Ascending aorta (tissue), 2 donors: Measurements from ENCODE around the gene MFGE8. TPM values are rescaled to one million over a fixed set of nuclear protein-coding genes. Genes with fewer than 3 reads are reported as not detected.

ENCODE experiments used
- DNase-seq, 2 donors: peaks; one replicate each; pipeline ENCODE4 v3.0.0-alpha.2; 2019; ENCODE audit warnings: low spot score in 2 of 2
- H3K27ac ChIP-seq, 2 donors: fragments of 200-600 bp; sonication (generic); one replicate each; pipeline ENCODE4 v1.5.1; 2016 to 2017; ENCODE audit warnings: mild to moderate bottlenecking in 1 of 2
- H3K27me3 ChIP-seq: fragments of 200-600 bp; sonication (generic); one replicate; pipeline ENCODE4 v1.5.1; 2017
- H3K36me3 ChIP-seq, 2 donors: fragments of 200-600 bp; sonication (generic); one replicate each; pipeline ENCODE4 v1.5.1; 2016
- H3K4me1 ChIP-seq, 2 donors: fragments of 200-600 bp; sonication (generic); one replicate each; pipeline ENCODE4 v1.5.1; 2016 to 2017; ENCODE audit warnings: mild to moderate bottlenecking in 1 of 2
- H3K4me3 ChIP-seq, 2 donors: fragments of 200-600 bp; sonication (generic); one replicate each; pipeline ENCODE4 v1.5.1; 2016 to 2017; ENCODE audit warnings: mild to moderate bottlenecking in 1 of 2
- H3K9me3 ChIP-seq, 2 donors: fragments of 200-600 bp; sonication (generic); one replicate each; pipeline ENCODE4 v1.5.1; 2016
- CTCF ChIP-seq, 3 experiments: fragments of 200-600 bp in 2 of 3; fragments of 450-650 bp in 1 of 3; sonication (generic) in 2 of 3; IDR thresholded peaks; one replicate each; pipeline ENCODE4 v1.5.1; 2016 to 2019; ENCODE audit warnings: antibody characterized with exemption in 3 of 3, mild to moderate bottlenecking in 1 of 3, moderate library complexity in 1 of 3
- intact Hi-C: fragments of 100-400 bp; cut with DNase I; formaldehyde crosslinking; loops from one replicate; pipeline ENCODE4 v1.15.1; 2023
- total RNA-seq: library from RNA; depleted of rRNA; stranded (reverse); fragments of >200 nt; gene quantifications from one replicate; pipeline ENCODE4 v1.1.0, GENCODE V29; 2016

Gene MFGE8
- total RNA-seq, 1 donor from 2014 or later = 1,738 TPM

DNA sequence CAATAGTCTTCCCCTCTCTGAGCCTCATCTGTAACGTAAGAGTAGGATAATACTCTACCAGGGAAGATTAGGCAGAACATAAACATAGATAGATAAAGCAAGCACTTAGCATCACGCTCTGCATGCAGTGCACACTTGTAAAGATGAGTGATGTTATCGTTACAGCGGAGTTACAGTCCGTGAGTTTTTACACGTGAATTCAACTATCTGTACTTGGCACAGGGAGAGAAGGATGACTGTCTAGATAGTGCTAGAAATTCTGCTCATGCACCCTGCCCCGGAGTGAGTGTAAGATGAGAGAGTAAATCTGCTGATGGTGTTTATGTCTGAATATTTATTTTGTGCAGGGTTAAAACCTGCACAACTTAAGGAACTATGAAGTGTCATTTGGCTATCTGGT is 53.6 kb downstream of the MFGE8 start:
- no peak for DNase-seq
- no peaks in the 10 kb centered on the region for H3K9me3 ChIP-seq
- no peak overlapping the region for H3K4me3 ChIP-seq
- intact Hi-C loops = no loop called here
- peaks cover 6 to 29% of the 10 kb centered on the region in 2 donors for H3K36me3 ChIP-seq
- H3K4me1 ChIP-seq = no peaks in the 10 kb centered on the region
- no peak overlapping the region for H3K27ac ChIP-seq
- no peak for TF ChIP-seq CTCF (IDR thresholded peaks at IDR 0.05)
- H3K27me3 ChIP-seq = no peaks in the 10 kb centered on the region

- intact Hi-C loops = no loop called here
- no peaks in the 10 kb centered on the region for H3K9me3 ChIP-seq
- no peak overlapping the region for H3K4me3 ChIP-seq
- H3K27me3 ChIP-seq = no peaks in the 10 kb centered on the region
- H3K27ac ChIP-seq = no peak overlapping the region
- H3K4me1 ChIP-seq = no peaks in the 10 kb centered on the region
- peaks cover 6 to 36% of the 10 kb centered on the region in 2 donors for H3K36me3 ChIP-seq
- no peak for DNase-seq
- TF ChIP-seq CTCF (IDR thresholded peaks at IDR 0.05) = no peak
Observed at GRCh38 chr15:88858934-88859333, 54.2 kb downstream of the MFGE8 start.

DNA sequence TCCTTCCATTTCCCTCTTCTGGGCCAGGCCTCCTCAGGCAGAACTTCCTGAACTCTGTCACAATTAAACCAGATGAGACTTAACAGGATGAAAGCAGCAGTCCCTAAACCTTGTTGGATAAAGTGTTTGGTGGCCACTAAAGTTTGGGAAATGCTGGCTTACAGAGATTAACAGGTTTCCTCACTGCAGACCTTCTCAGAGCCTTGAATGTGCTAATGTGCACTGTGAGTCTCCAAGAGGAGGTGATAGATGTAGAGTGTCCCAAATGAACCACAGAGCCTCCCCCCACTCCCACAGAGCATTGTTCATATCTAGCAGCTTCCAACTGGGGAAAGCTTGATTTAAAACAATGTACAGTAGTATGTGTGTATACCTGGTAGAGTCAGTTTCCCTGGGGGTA is 60.7 kb downstream of the MFGE8 start:
- no peak for TF ChIP-seq CTCF (IDR thresholded peaks at IDR 0.05)
- Histone ChIP-seq H3K9me3 (no peaks in the 10 kb centered on the region), H3K27me3 (no peaks in the 10 kb centered on the region), H3K36me3 (peaks cover 0 to 26% of the 10 kb centered on the region in 2 donors), H3K4me3 (no peak overlapping the region), H3K4me1 (no peaks in the 10 kb centered on the region), H3K27ac (no peak overlapping the region)
- no peak for DNase-seq
- intact Hi-C loops = no loop called here

GRCh38 chr15:88849376-88850072 is 63.7 kb downstream of the MFGE8 start:
- Histone ChIP-seq H3K36me3 (peaks cover 7 to 20% of the 10 kb centered on the region in 2 donors), H3K9me3 (no peaks in the 10 kb centered on the region), H3K27me3 (no peaks in the 10 kb centered on the region), H3K4me3 (no peak overlapping the region), H3K27ac (no peak overlapping the region), H3K4me1 (no peaks in the 10 kb centered on the region)
- no peak for TF ChIP-seq CTCF (IDR thresholded peaks at IDR 0.05)
- no peak for DNase-seq
- intact Hi-C loops = no loop called here

Other genes starting within 250 kb of the MFGE8 start
- gene ACAN, start 109.9 kb downstream of the MFGE8 start, total RNA-seq = 113 TPM
- 189 TPM for gene HAPLN3, start 17.8 kb downstream of the MFGE8 start, total RNA-seq
- 228 TPM for gene ABHD2, start 175.1 kb upstream of the MFGE8 start, total RNA-seq